ENCODE data around the gene SNORC.

The SNORC gene

DNA sequence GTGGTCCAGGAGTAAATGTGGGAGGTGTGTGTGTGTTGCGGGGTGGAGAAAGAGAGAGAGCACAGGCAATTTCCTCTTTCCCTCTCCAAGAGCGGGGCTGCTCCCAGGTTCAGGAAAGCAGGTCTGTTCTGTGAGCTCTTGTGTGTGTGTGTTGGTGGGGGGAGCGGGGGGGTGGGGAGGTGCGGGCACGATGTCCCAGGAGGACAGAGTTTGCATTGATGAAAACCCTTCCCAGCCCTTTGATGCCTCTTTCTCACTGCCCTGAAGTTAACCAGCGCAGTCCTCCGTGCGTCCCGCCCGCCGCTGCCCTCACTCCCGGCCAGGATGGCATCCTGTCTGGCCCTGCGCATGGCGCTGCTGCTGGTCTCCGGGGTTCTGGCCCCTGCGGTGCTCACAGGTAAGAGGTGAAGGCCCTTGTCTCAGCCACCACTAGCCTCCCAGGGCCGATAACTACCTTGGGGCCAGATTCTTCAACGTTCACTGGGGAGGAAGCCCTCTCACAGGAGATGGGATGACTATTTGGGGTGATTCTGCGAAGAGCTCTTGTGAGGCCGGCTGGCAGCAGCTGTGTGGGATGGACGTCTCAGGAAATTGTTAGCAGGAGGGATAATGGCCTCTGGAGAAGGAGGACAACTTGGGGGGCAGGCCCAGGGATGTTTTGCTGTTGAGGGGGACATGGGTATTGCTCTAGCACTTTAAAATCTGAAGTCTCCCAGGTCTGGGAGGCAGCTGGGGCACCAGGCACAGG, at the start of gene SNORC:
Gene SNORC (plus strand): TSS at position 247 of the 748 bp plus-strand sequence. CDS start 78 bp downstream, at position 325.
- no peak within 1 kb of the TSS for H3K4me3 ChIP-seq (ENCODE audit: low read depth, low read length)
- no peak for DNase-seq (ENCODE audit: low read depth)
- TF ChIP-seq, protein P1, sequence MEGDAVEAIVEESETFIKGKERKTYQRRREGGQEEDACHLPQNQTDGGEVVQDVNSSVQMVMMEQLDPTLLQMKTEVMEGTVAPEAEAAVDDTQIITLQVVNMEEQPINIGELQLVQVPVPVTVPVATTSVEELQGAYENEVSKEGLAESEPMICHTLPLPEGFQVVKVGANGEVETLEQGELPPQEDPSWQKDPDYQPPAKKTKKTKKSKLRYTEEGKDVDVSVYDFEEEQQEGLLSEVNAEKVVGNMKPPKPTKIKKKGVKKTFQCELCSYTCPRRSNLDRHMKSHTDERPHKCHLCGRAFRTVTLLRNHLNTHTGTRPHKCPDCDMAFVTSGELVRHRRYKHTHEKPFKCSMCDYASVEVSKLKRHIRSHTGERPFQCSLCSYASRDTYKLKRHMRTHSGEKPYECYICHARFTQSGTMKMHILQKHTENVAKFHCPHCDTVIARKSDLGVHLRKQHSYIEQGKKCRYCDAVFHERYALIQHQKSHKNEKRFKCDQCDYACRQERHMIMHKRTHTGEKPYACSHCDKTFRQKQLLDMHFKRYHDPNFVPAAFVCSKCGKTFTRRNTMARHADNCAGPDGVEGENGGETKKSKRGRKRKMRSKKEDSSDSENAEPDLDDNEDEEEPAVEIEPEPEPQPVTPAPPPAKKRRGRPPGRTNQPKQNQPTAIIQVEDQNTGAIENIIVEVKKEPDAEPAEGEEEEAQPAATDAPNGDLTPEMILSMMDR (IDR thresholded peaks at IDR 0.05; ENCODE audit: control insufficient read depth, extremely low read depth, insufficient read depth): no peak

- no peak for DNase-seq (ENCODE audit: low read depth)
- H3K4me3 ChIP-seq (ENCODE audit: low read depth, low read length): no peak overlapping the region
- TF ChIP-seq, protein P1 (IDR thresholded peaks at IDR 0.05; ENCODE audit: control insufficient read depth, extremely low read depth, insufficient read depth): no peak
Measured at GRCh38 chr2:232829988-232830387, 40.1 kb upstream of the SNORC start.

- DNase-seq (ENCODE audit: low read depth): no peak
- H3K4me3 ChIP-seq (ENCODE audit: low read depth, low read length): no peak overlapping the region
- TF ChIP-seq, protein P1 (IDR thresholded peaks at IDR 0.05; ENCODE audit: control insufficient read depth, extremely low read depth, insufficient read depth): no peak
Measured at GRCh38 chr2:232831496-232831895, 38.6 kb upstream of the SNORC start.

- H3K4me3 ChIP-seq (ENCODE audit: low read depth, low read length): no peak overlapping the region; the same call in 1 of the 2 replicates
- peak; percentile 8 for DNase-seq (ENCODE audit: low read depth)
- TF ChIP-seq, protein P1 (IDR thresholded peaks at IDR 0.05; ENCODE audit: control insufficient read depth, extremely low read depth, insufficient read depth): no peak
Measured at GRCh38 chr2:232833830-232834229, 36.2 kb upstream of the SNORC start.

DNA sequence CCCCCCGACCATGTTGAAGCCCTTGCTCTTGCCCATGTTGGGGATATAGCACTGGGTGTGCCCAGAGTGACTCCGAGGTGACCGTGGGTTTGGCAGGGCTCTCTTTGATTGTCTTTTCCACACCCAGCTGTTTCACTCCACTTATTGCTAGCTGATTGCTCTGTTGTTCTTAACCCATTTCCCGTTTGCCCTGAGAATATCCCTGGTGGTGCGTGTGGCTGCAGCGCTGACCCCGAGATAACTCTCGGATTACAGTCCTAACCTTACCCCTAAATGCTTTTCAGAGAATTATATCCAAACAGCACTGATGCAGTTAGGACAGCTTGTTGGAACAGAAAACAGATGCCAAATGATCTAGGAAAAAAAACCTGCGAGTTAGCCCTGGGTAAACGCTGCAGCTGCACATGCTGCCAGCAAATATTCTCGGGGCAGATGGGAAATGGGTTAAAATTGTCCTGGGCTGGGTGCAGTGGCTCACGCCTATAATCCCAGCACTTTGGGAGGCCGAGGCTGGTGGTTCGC, 34.3 kb upstream of the SNORC start:
- DNase-seq (ENCODE audit: low read depth): no peak
- H3K4me3 ChIP-seq (ENCODE audit: low read depth, low read length): no peak overlapping the region
- TF ChIP-seq, protein P1 (IDR thresholded peaks at IDR 0.05; ENCODE audit: control insufficient read depth, extremely low read depth, insufficient read depth): no peak

- TF ChIP-seq, protein P1 (IDR thresholded peaks at IDR 0.05; ENCODE audit: control insufficient read depth, extremely low read depth, insufficient read depth): no peak
- no peak for DNase-seq (ENCODE audit: low read depth)
Measured at GRCh38 chr2:232836934-232837333, 33.1 kb upstream of the SNORC start.

More at GRCh38 chr2:232836934-232837333, 33.1 kb upstream of the SNORC start:
- H3K4me3 ChIP-seq (ENCODE audit: low read depth, low read length): no peak overlapping the region

Measured in LNCaP clone FGC (cell line).